ENCODE data around the gene EHBP1. TPM values are rescaled to one million over a fixed set of nuclear protein-coding genes. Genes with fewer than 3 reads are reported as not detected.

EHBP1 gene
- total and polyA plus RNA-seq, 8 donors, result 10.2 to 142 (median 37.9) TPM

DNA sequence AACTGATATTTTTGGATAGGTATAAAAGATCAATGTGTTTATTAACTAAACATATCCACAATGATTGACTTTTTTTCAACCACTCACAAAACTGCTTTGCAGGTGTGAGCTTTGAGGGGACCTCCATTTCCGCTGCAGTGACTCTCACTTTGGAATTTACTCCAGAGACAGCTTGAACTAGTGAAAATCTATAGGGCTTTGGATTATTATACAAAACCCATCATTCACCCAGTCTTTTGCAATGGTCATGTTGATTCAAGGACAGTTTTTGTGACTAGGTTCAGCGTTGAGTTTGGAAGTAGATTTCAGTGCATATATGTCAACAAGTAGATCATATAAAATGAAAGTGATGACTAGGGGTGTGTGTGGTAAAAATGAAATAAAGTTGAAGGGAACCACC is 87.7 kb downstream of the EHBP1 start:
- TF ChIP-seq, protein P1, sequence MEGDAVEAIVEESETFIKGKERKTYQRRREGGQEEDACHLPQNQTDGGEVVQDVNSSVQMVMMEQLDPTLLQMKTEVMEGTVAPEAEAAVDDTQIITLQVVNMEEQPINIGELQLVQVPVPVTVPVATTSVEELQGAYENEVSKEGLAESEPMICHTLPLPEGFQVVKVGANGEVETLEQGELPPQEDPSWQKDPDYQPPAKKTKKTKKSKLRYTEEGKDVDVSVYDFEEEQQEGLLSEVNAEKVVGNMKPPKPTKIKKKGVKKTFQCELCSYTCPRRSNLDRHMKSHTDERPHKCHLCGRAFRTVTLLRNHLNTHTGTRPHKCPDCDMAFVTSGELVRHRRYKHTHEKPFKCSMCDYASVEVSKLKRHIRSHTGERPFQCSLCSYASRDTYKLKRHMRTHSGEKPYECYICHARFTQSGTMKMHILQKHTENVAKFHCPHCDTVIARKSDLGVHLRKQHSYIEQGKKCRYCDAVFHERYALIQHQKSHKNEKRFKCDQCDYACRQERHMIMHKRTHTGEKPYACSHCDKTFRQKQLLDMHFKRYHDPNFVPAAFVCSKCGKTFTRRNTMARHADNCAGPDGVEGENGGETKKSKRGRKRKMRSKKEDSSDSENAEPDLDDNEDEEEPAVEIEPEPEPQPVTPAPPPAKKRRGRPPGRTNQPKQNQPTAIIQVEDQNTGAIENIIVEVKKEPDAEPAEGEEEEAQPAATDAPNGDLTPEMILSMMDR (IDR thresholded peaks at IDR 0.05), result no peak
- TF ChIP-seq EP300 (IDR thresholded peaks at IDR 0.05), result no peak
- TF ChIP-seq POLR2AphosphoS5 (IDR thresholded peaks at IDR 0.05), result no peak
- TF ChIP-seq POLR2A (IDR thresholded peaks at IDR 0.05), result no peak
- Histone ChIP-seq H3K4me1 (peaks cover 13 to 65% (median 39%) of the 10 kb centered on the region in 4 donors), H3K36me3 (no peaks in the 10 kb centered on the region), H3K27ac (no peak overlapping the region), H3K27me3 (no peaks in the 10 kb centered on the region), H3K4me3 (no peak overlapping the region), H3K9me3 (no peaks in the 10 kb centered on the region)
- intact Hi-C loops (cut with DNase I; ENCODE audit: low total_unique reads), result no loop called here
- 92 to 97% (median 94%) methylated on average over 2 of the region's 2 CpGs for WGBS, 5 donors
- no peak for DNase-seq

DNA sequence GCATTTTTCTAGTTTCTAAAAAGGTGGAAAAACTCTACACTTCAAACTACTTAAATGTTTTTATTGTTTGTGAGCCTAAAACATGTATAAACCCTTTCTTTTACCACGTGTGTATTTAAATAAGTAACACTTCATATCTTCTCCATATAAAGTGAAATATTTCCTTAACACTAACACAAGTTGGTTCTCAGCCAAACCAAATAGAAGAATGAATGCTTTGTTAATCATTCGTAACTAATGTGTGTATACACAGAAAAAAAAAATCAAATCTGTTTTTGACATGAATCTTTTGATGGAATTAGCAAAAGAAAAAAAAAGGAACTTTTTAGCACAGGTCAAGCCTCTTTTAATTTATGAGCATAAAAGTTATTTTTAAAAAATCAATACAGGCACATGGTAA is 89.3 kb downstream of the EHBP1 start:
- no peak overlapping the region for H3K4me3 ChIP-seq
- no peaks in the 10 kb centered on the region for H3K9me3 ChIP-seq
- WGBS, 5 donors, result 10 to 20% (median 16%) methylated on average over 2 of the region's 2 CpGs
- no peak overlapping the region for H3K27ac ChIP-seq
- no peaks in the 10 kb centered on the region for H3K27me3 ChIP-seq
- TF ChIP-seq, protein P1 (IDR thresholded peaks at IDR 0.05), result no peak
- TF ChIP-seq POLR2A (IDR thresholded peaks at IDR 0.05) (no peak), POLR2AphosphoS5 (IDR thresholded peaks at IDR 0.05) (no peak)
- H3K4me1 ChIP-seq, result peaks cover 10 to 53% (median 31%) of the 10 kb centered on the region in 4 donors
- peak in 1 of 2 donors; percentile 81 for DNase-seq
- H3K36me3 ChIP-seq, result no peaks in the 10 kb centered on the region
- intact Hi-C loops (cut with DNase I; ENCODE audit: low total_unique reads), result no loop called here

DNA sequence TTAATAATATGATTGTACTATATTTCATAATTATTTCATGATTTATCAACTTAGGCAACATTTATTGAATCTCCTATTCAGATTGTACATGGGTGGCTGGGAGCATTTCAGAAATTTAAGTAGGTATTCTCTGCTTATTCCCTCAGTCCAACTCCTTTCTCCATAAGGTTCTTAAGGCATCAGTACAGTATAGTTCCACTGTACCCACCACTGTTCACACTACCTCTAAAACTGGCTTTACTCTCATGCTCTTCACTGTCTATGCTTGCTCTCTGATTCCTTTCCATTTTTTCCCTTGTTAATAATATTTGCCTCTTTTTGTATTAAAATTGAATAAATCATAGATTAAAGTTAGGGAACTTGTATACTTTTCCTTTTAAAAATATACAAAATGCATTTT is 89.8 kb downstream of the EHBP1 start:
- TF ChIP-seq POLR2AphosphoS5 (IDR thresholded peaks at IDR 0.05) (no peak), POLR2A (IDR thresholded peaks at IDR 0.05) (no peak)
- Histone ChIP-seq H3K9me3 (no peaks in the 10 kb centered on the region), H3K4me1 (peaks cover 8 to 47% (median 27%) of the 10 kb centered on the region in 4 donors), H3K27ac (no peak overlapping the region), H3K27me3 (no peaks in the 10 kb centered on the region), H3K36me3 (no peaks in the 10 kb centered on the region), H3K4me3 (no peak overlapping the region)
- intact Hi-C loops (cut with DNase I; ENCODE audit: low total_unique reads), result no loop called here
- DNase-seq, result no peak

DNA sequence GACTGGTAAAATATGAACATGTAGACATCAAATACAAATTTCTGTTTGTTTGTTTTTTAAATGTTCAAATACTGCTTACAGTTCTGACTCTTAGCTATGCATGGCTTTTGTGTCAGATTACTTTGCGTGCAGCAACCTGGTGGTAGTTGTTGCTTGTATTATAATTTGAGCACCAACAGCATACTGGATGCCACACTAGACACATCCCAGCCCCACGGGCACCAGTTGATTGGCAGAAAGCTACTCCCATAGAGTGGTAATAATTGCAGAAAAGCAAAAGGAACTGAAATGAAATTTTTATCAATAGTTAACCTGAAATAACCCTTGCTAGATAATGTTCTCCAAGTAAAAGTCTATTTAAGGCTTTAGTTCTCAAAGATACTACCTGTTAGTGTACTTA is 91.6 kb downstream of the EHBP1 start:
- Histone ChIP-seq H3K4me3 (no peak overlapping the region), H3K4me1 (peaks cover 8 to 42% (median 24%) of the 10 kb centered on the region in 4 donors), H3K27me3 (no peaks in the 10 kb centered on the region), H3K27ac (no peak overlapping the region), H3K36me3 (no peaks in the 10 kb centered on the region), H3K9me3 (no peaks in the 10 kb centered on the region)
- intact Hi-C loops (cut with DNase I; ENCODE audit: low total_unique reads), result no loop called here
- TF ChIP-seq POLR2A (IDR thresholded peaks at IDR 0.05) (no peak), POLR2AphosphoS5 (IDR thresholded peaks at IDR 0.05) (no peak), EP300 (IDR thresholded peaks at IDR 0.05) (no peak)
- TF ChIP-seq, protein P1 (IDR thresholded peaks at IDR 0.05), result no peak
- WGBS, 5 donors, result 46 to 80% (median 74%) methylated on average over 2 of the region's 2 CpGs
- no peak for DNase-seq

DNA sequence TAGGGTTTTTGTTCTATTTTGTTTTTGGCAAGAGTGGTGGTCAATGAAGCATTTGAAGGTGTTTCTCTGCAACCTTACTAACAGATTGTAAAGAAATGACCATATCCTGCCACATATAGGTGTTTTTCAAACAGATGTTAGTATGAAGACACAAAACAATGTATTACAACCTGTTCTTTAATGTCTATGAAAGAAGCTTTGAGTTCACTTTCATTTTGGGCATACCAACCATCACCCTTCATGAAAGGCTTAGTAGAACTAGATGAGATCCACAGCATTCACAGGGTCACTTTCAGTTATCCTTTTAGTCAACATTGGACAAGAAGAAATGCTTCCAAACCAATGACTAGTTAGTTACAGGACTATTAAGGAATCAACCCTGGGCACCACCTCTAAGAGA is 95.1 kb downstream of the EHBP1 start:
- TF ChIP-seq POLR2A (IDR thresholded peaks at IDR 0.05) (no peak), EP300 (IDR thresholded peaks at IDR 0.05) (no peak), POLR2AphosphoS5 (IDR thresholded peaks at IDR 0.05) (no peak)
- TF ChIP-seq, protein P1 (IDR thresholded peaks at IDR 0.05), result no peak
- H3K9me3 ChIP-seq, result no peaks in the 10 kb centered on the region
- DNase-seq, result no peak
- H3K27ac ChIP-seq, result no peak overlapping the region
- H3K4me1 ChIP-seq, result peaks cover 0 to 20% (median 12%) of the 10 kb centered on the region in 4 donors
- peaks cover 0 to 2% (median under 1%) of the 10 kb centered on the region in 4 donors for H3K36me3 ChIP-seq
- H3K4me3 ChIP-seq, result no peak overlapping the region
- no peaks in the 10 kb centered on the region for H3K27me3 ChIP-seq
- intact Hi-C loops (cut with DNase I; ENCODE audit: low total_unique reads), result no loop called here

All from stomach (tissue), 9 donors.